SH-SY5Y (cell line): ENCODE results near the gene GDF9.

ENCODE experiments used
- GATA2 ChIP-seq: IDR thresholded peaks from 2 replicates; pipeline ENCODE4 v1.6.1; 2011; ENCODE audit warnings: mild to moderate bottlenecking, low read depth, low read length
- GATA3 ChIP-seq: IDR thresholded peaks from 2 replicates; pipeline ENCODE4 v1.6.1; 2011; ENCODE audit warnings: low read depth, mild to moderate bottlenecking, low read length, moderate library complexity

DNA sequence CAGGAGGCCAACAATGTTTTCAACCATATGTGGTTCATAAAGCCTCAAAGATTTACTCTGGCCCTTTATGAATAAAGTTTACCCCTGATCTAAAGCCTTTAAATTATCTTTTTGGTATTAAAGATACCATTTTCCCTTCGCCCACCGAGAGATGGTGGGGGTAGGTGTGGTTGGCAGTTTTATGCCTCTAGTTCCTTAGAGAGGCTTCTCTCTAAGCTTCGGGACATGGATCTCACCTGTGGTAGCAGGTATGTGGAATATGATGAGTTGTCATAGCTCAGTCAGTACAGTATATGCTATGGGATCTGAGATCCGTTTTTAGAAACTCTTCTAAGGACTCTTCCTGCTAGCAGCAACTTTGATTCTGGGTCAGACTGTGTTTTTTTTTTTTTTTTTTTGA, 2.5 kb upstream of the GDF9 start:
- TF ChIP-seq GATA2 (no peak), GATA3 (no peak)
